Neuron (in vitro differentiated cells): ENCODE data around the gene NUAK1.

Source experiments
- H2AFZ ChIP-seq: one replicate; pipeline ENCODE4 v1.6.1; 2013; ENCODE audit warnings: low read depth, mild to moderate bottlenecking, inconsistent platforms, low read length, moderate library complexity
- H3K27me3 ChIP-seq: one replicate; pipeline ENCODE4 v1.6.1; 2013; ENCODE audit warnings: low read length; ENCODE audit not compliant: insufficient read depth
- H3K36me3 ChIP-seq: one replicate; pipeline ENCODE4 v1.6.1; 2013; ENCODE audit warnings: low read length; ENCODE audit not compliant: insufficient read depth
- H3K4me1 ChIP-seq: one replicate; pipeline ENCODE4 v1.6.1; 2013; ENCODE audit warnings: low read length; ENCODE audit not compliant: insufficient read depth
- H3K4me3 ChIP-seq: 2 replicates; pipeline ENCODE4 v1.5.1; 2013; ENCODE audit warnings: mild to moderate bottlenecking, low read length, moderate library complexity
- H3K9me3 ChIP-seq: one replicate; pipeline ENCODE4 v1.6.1; 2013; ENCODE audit warnings: low read length

The NUAK1 gene

DNA sequence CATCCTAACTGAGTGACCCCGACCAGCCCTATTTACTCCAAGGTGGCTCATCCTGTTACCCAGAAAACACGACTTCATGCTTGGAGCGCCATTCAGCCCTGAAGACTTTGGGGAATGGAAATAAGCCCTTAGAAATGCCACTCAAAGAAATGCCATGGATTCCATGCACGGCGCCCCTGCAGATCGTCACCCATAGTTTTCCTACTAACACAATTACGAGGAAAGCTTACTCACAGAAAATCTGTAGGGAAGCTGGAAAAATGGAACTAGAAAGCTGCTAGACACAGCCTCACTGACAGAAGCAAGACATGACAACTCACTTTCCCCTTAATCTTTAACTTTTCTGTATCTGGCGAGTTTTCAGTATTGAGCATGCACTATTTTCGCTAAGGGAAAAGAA is 19.5 kb downstream of the NUAK1 start:
- H3K36me3 ChIP-seq = peaks cover 15% of the 10 kb centered on the region
- H3K4me3 ChIP-seq = no peak overlapping the region
- no peaks in the 10 kb centered on the region for H3K9me3 ChIP-seq
- no peak overlapping the region for H2AFZ ChIP-seq
- H3K4me1 ChIP-seq = peaks cover 53% of the 10 kb centered on the region
- H3K27me3 ChIP-seq = no peaks in the 10 kb centered on the region

DNA sequence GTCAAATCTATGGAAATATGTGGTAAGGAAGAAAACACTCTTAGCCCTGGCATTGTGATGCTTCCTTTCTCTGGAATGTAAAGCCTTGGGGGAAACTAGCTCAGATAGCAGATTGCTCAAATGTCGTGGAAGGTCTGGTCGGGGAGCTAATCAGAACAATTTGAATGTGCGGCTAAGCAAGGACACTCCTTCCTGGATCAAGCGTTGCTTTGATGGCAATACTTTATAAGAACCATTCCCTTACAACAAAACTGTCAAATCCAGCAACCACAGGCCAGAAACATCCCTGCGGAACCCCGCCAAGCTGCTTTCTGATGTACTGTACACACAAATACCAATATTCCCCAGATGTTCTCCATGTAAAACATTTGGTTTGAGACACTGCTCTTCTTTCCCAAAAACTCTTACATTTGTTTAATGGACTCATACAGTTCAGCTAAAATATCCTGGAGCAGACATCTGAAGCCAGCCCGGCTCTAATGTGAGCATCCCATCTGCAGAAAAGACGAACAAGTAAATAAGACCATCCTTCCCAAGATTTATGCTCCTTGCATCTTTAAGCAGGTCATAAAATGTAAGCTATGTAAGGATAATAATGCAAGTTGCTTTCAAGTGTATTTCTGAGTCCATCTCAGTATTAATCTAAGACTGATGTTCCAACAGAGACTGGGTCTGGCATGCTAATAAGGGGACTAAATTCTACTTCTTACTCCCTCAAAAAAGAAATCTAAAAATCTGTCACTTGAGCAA is 20.2 kb downstream of the NUAK1 start:
- H3K9me3 ChIP-seq = no peaks in the 10 kb centered on the region
- no peak overlapping the region for H2AFZ ChIP-seq
- peaks cover 55% of the 10 kb centered on the region for H3K4me1 ChIP-seq
- no peaks in the 10 kb centered on the region for H3K27me3 ChIP-seq
- H3K36me3 ChIP-seq = peaks cover 15% of the 10 kb centered on the region
- no peak overlapping the region for H3K4me3 ChIP-seq

DNA sequence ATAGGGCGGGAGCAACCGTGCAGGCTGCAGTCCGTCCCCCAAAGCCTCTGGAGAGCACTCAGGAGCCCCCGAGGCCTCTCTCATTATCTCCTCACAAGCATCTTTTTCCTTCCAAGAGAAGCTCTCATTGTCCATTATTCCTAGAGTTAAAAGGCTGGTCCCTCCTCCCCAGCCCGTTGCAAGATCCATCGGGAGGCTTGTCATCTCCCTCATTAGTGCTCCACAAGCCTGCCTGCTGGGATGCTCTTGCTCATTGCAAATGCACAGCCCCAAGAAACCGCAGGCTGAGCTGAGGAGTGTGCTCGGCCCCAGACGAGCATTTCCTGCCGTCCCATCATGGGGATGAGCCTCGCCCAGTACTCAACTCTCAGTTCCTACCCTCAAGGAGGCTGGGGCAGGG is 23.3 kb downstream of the NUAK1 start:
- no peak overlapping the region for H3K4me3 ChIP-seq
- peaks cover under 1% of the 10 kb centered on the region for H3K36me3 ChIP-seq
- H3K27me3 ChIP-seq = no peaks in the 10 kb centered on the region
- no peaks in the 10 kb centered on the region for H3K9me3 ChIP-seq
- H2AFZ ChIP-seq = no peak overlapping the region
- peaks cover 76% of the 10 kb centered on the region for H3K4me1 ChIP-seq

- H3K4me1 ChIP-seq = peaks cover 78% of the 10 kb centered on the region
- no peak overlapping the region for H3K4me3 ChIP-seq
- H3K36me3 ChIP-seq = no peaks in the 10 kb centered on the region
- H3K9me3 ChIP-seq = no peaks in the 10 kb centered on the region
- H3K27me3 ChIP-seq = no peaks in the 10 kb centered on the region
- H2AFZ ChIP-seq = no peak overlapping the region
Measured at GRCh38 chr12:106114447-106115068, 24.2 kb downstream of the NUAK1 start.

GRCh38 chr12:106113824-106114446 is 24.8 kb downstream of the NUAK1 start:
- H3K36me3 ChIP-seq = no peaks in the 10 kb centered on the region
- H3K9me3 ChIP-seq = no peaks in the 10 kb centered on the region
- no peak overlapping the region for H2AFZ ChIP-seq
- no peaks in the 10 kb centered on the region for H3K27me3 ChIP-seq
- H3K4me3 ChIP-seq = no peak overlapping the region
- peaks cover 80% of the 10 kb centered on the region for H3K4me1 ChIP-seq

DNA sequence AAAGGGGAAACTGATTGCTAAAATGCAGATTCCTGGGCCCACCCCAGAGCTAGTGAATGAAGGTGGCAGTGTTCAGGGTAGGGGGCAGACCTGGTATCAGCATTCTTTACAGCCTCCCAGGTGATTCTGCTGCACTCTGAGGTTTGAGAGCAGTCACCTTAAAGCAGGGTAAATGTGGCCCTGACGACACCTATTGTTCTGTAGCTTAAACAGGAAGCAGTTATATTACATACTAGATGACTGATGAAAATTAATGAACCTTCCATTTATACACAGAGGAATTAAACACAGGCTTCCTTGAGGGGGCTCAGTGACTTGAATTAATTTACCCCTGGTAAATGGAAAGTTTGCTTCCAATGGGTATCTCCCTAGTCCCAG is 25.3 kb downstream of the NUAK1 start:
- Histone ChIP-seq H3K4me1 (peaks cover 82% of the 10 kb centered on the region), H2AFZ (no peak overlapping the region), H3K4me3 (no peak overlapping the region), H3K27me3 (no peaks in the 10 kb centered on the region), H3K9me3 (no peaks in the 10 kb centered on the region), H3K36me3 (no peaks in the 10 kb centered on the region)

DNA sequence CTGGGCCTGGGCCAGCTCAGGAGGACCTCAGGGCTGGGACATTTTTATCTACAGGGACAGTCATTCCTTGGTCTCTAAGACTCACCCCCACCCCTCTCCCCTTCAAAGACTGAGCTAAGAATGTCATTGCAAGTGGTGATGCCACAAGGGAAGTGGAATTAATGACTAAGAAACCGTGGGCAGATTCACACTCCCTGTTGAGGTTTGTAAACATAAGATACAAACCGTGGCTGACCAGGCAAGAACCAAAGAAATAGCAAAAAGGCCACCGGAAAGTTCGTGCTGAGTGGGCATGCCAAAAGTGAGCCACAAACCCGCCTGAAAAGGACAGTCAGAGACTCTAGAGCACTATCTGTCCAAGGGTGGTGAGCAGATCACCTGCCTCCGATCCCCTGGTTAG is 25.7 kb downstream of the NUAK1 start:
- no peak overlapping the region for H3K4me3 ChIP-seq
- H3K4me1 ChIP-seq = peaks cover 83% of the 10 kb centered on the region
- H2AFZ ChIP-seq = no peak overlapping the region
- H3K36me3 ChIP-seq = no peaks in the 10 kb centered on the region
- H3K9me3 ChIP-seq = no peaks in the 10 kb centered on the region
- H3K27me3 ChIP-seq = no peaks in the 10 kb centered on the region

DNA sequence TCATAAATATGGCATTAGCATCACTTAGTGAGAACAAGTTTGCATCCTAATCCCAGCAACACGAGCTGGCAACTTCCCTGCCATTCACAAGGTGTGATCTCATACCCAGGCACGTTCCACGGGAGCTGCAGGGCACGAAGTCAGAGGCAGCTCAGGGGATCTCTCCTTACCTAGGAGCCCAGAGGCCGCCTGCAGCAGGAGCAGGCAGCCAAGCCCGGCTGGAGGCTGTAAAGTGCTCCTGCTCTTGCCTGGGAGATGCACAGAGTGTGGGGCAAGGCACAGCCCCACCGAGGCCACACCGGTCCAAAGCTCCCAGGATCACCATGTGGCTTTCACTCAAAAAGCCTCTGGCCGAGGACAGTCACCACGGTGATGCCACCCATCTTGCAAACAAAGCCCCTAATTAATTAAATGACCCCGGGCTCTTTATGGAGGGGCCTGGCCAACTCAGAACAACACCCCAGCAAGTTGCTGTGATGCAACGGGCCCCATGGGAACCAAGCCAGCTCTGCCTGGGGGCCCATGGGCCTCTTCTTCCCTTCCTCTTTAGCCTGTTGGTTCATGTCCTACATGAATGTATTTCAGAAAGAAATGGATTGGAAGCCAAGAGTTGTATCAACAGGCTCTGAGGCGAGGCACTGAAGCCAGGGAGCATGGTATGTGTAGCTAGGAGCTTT is 26.5 kb downstream of the NUAK1 start:
- no peak overlapping the region for H2AFZ ChIP-seq
- H3K4me1 ChIP-seq = peaks cover 91% of the 10 kb centered on the region
- no peaks in the 10 kb centered on the region for H3K9me3 ChIP-seq
- H3K4me3 ChIP-seq = no peak overlapping the region
- no peaks in the 10 kb centered on the region for H3K27me3 ChIP-seq
- H3K36me3 ChIP-seq = no peaks in the 10 kb centered on the region

DNA sequence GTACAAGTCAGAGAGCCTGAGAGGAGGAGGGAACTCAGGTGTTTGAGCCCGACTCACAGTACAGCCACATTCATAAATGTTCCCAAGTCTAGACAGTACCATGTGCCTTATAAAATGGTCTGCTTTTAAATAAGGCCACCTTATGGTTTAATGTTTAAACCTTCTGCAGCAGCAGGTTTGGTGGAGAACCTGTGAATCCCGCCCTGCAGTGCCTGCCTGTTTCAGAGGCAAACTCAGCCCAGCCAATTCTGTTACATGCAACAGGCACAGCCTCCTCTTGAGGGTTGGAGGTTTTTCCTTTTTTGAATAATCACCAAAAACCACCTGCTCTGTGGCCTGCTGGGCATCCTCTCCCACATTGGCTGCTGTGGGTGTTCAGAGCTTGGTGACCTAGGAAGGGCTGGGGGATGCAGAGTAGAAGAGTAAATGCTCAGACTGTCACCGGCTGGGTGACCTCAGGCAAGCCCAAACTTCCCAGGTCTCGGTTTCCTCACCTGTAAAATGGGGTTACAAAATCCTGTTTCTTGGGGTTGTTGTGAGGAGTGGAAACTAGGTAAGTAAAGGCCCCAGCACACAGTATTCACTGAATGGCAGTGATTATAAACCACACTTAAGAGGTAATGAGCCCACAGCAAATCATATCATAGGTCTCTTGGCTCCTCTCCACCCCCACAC is 28.0 kb downstream of the NUAK1 start:
- no peaks in the 10 kb centered on the region for H3K9me3 ChIP-seq
- no peak overlapping the region for H3K4me3 ChIP-seq
- H3K36me3 ChIP-seq = peaks cover 4% of the 10 kb centered on the region
- no peak overlapping the region for H2AFZ ChIP-seq
- H3K4me1 ChIP-seq = peaks cover 96% of the 10 kb centered on the region
- no peaks in the 10 kb centered on the region for H3K27me3 ChIP-seq

DNA sequence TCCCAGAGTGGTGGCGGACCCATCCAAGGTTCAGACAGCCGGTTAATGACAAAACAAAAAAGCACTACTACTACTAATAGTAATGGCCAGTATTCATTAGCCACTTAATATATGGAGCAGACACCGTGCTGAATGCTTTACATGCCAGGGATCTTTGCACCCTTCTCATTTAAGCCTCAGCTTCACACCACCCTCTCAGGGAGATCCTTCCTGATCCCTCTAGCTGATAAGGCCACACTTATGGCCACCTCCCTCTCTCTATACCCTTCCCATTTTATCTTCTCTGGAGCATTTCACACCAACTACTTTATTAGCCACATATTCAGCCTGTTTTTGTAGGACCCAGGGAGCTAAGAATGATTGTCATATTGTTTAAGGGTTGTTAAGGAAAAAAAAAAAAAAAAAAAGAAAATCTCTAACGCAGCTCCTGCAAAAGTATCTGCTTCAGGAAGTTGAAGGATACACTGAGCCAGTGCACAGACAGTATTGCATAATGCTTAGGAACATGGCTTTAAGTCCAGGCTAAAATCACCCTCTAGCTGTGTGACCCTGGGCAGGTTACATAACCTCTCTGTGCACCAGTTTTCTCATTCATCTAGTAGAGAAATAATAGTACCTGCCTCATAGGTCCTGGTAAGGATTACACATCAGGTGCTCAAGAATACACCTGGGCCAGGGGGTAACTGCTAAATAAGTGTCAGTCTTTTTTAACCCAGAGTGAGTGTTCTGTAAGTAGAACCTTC is 29.4 kb downstream of the NUAK1 start:
- H3K36me3 ChIP-seq = peaks cover 15% of the 10 kb centered on the region
- no peaks in the 10 kb centered on the region for H3K9me3 ChIP-seq
- H3K27me3 ChIP-seq = no peaks in the 10 kb centered on the region
- no peak overlapping the region for H2AFZ ChIP-seq
- no peak overlapping the region for H3K4me3 ChIP-seq
- H3K4me1 ChIP-seq = peaks cover 91% of the 10 kb centered on the region

DNA sequence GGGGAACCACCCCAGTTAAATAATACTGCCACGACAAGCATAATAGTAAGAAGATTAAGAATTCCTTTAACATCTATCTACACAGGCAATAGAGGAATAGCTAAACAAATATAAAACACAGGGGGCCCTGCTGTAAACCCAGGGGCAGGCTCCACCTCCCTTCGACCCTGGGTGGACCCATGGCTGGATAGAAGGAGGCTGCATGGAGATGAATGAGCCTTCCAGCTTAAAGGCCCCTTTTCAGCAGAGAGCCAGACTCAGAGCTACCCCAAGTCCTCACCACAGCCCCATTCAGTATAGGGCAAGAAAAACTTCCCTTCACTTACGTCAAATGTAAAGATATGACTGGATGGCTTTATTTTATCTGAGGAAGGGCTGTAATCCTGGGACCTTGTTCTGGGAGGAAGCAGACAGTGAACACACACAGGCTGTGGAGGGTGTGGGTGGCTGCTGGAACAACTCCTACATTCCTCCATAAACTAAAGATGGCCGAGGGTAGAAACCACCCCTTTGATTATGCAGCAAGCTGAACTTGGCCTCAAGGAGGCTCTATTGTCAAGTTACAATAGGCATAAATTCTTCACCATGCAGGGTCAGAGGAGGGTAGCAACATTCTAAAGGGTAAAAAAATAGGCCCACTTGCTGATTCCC is 30.4 kb downstream of the NUAK1 start:
- Histone ChIP-seq H3K4me1 (peaks cover 81% of the 10 kb centered on the region), H3K4me3 (peak overlapping the region; percentile 14), H2AFZ (no peak overlapping the region), H3K36me3 (peaks cover 25% of the 10 kb centered on the region), H3K27me3 (no peaks in the 10 kb centered on the region), H3K9me3 (no peaks in the 10 kb centered on the region)

GRCh38 chr12:106107566-106107965 is 31.2 kb downstream of the NUAK1 start:
- Histone ChIP-seq H3K4me1 (peaks cover 74% of the 10 kb centered on the region), H3K36me3 (peaks cover 33% of the 10 kb centered on the region), H2AFZ (no peak overlapping the region), H3K4me3 (peak overlapping the region; percentile 14), H3K27me3 (no peaks in the 10 kb centered on the region), H3K9me3 (no peaks in the 10 kb centered on the region)
